ENCODE measurements around the gene CLIC4.
A peak's percentile ranks its signal among the peaks of the same experiment; 100 is the strongest.

Gene CLIC4

DNA sequence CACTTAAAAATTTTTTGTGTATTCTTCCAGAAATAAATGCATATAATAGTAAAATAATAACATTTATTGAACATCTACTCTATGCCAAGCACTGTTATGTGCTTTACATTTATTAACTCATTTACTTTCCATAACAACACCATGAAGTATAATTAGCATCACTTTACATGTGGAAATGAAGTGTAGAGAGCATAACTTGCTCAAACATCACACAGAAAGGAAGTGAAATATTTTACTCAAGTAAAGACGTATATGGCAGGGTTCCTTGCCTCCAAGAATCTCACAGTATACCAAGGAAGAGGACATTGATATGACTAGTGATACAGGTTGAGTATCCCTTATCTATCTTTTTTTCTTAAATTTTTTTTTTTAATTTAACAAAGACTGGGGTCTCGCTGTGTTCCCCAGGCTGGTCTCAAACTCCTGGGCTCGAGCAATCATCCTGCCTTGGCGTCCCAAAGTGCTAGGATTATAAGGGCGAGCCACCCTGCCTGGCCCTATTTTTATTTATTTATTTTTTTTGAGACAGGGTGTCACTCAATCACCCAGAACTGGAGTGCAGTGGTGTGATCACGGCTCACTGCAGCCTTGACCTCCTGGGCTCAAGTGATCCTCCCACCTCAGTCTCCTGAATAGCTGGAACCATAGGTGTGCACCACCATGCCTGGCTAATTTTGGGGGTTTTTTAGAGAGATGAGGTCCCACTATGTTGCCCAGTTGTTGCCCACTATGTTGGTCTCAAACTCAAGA lies 7.7 kb upstream of the CLIC4 start:
- no peaks in the 10 kb centered on the region for H3K9me3 ChIP-seq (replicated peaks; ENCODE audit: low read length)
- no peaks in the 10 kb centered on the region for H3K36me3 ChIP-seq (ENCODE audit: insufficient read depth, low read length)
- H3K27me3 ChIP-seq (ENCODE audit: control insufficient read depth, insufficient read depth, low read length) = no peaks in the 10 kb centered on the region
- no peak overlapping the region for H3K4me2 ChIP-seq (ENCODE audit: low read length)
- H3K4me1 ChIP-seq (ENCODE audit: control insufficient read depth, insufficient read depth, low read length) = peaks cover 24% of the 10 kb centered on the region
- H3K4me3 ChIP-seq (ENCODE audit: low read length) = no peak overlapping the region
- H3K9ac ChIP-seq (ENCODE audit: low read depth, low read length) = no peak overlapping the region

DNA sequence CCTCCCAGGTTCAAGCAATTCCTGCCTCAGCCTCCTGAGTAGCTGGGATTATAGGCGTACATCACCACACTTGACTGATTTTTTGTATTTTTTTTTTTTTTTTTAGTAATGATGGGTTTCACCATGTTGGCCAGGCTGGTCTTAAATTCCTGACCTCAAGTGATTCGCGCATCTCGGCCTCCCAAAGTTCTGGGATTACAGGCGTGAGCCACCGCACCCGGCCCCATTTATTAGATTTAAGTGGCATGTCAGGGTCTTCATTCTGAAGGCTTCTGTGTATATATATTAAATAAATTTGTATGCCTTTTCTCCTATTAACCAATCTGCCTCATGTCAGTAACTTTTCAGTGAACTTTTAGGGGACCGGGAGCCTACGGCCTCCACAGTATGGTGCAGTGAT lies 6.0 kb upstream of the CLIC4 start:
- H3K4me3 ChIP-seq (ENCODE audit: low read length) = no peak overlapping the region
- H3K4me1 ChIP-seq (ENCODE audit: control insufficient read depth, insufficient read depth, low read length) = peaks cover 41% of the 10 kb centered on the region
- H3K9ac ChIP-seq (ENCODE audit: low read depth, low read length) = no peak overlapping the region
- H3K9me3 ChIP-seq (replicated peaks; ENCODE audit: low read length) = no peaks in the 10 kb centered on the region
- no peak overlapping the region for H3K4me2 ChIP-seq (ENCODE audit: low read length)
- no peaks in the 10 kb centered on the region for H3K27me3 ChIP-seq (ENCODE audit: control insufficient read depth, insufficient read depth, low read length)
- no peaks in the 10 kb centered on the region for H3K36me3 ChIP-seq (ENCODE audit: insufficient read depth, low read length)

DNA sequence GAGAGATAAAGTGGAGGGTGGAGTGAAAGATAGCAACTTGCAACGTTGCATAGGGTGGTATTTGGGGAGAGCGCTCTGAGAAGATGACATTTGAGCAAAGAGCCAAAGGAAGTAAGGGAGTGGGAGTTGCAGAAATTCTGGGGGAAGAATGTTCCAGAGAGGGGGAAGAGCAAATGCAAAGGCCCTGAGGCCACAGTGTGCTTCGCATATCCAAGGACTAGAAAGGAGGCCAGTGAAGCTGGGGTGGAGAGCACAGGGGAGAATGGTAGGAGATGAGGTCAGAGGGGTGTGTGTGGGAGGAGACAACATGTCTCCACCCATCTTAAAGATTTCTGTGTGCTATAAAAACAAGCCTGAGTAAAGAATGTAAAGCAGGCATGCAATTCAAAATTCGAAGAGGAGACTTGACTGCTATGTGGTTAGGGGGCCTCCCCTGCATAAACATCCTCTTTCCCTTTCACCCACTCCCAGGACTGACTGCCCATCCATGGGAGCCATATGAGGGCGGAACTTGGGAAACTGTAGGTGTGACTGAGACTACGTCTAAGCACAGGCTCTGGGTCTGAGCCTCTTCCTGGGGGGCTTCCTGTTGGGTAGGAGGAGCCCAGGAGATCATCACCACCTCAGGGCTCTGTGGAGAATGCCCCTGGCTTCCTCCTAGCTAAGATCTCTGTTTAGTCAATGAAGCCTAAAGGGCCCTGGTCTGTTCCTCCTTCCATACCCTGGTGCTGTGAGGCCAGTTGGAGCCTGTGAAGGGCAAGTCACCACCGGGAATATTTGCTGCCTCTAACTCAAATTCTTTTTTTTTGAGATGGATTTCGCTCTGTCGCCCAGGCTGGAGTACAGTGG lies 2.9 kb upstream of the CLIC4 start:
- Histone ChIP-seq H3K9ac (ENCODE audit: low read depth, low read length) (peak overlapping the region; percentile 23), H3K9me3 (replicated peaks; ENCODE audit: low read length) (no peaks in the 10 kb centered on the region), H3K27me3 (ENCODE audit: control insufficient read depth, insufficient read depth, low read length) (no peaks in the 10 kb centered on the region), H3K4me3 (ENCODE audit: low read length) (no peak overlapping the region), H3K36me3 (ENCODE audit: insufficient read depth, low read length) (no peaks in the 10 kb centered on the region), H3K4me2 (ENCODE audit: low read length) (peak overlapping the region; percentile 13), H3K4me1 (ENCODE audit: control insufficient read depth, insufficient read depth, low read length) (peaks cover 24% of the 10 kb centered on the region)

DNA sequence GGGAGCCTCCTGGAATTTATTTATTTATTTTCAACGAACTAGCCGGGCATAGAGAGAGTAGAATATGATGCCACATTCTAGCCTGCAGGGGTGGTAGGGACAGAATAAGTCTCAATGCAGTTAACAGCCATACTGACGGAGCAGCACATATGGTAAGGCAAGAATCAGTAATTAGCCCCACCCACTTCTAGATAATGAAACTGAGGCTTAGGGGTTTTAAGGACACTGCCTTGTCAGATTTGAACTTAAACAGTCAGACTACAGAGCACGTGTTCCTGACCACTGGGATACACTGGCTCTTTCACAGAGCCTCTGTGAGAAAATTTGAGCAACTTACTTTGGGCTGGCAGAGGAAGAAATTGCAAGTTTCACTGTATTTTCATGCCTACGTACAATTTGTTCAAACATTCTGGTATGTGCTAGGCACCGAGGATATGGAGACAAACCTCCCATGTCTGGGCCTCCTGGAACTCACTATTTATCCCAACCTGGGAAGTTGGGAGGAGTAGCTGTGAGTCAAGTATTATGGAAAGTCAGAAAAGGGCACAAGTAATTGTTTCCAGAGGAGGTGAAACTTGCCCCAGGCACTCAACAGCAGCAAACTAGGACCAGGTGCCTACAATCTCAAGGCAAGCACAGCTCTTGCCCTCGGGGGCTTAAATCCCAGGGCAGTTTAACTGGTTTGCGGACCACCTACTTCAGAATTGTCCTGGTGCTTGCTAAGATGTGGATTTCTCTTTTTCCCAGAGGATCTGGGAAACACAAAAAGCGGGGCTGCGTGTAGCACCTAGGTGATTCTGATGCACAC lies 1.6 kb upstream of the CLIC4 start:
- Histone ChIP-seq H3K27me3 (ENCODE audit: control insufficient read depth, insufficient read depth, low read length) (no peaks in the 10 kb centered on the region), H3K36me3 (ENCODE audit: insufficient read depth, low read length) (peaks cover 5% of the 10 kb centered on the region), H3K9me3 (replicated peaks; ENCODE audit: low read length) (no peaks in the 10 kb centered on the region), H3K9ac (ENCODE audit: low read depth, low read length) (peak overlapping the region; percentile 31), H3K4me1 (ENCODE audit: control insufficient read depth, insufficient read depth, low read length) (peaks cover 31% of the 10 kb centered on the region), H3K4me2 (ENCODE audit: low read length) (peak overlapping the region; percentile 56), H3K4me3 (ENCODE audit: low read length) (no peak overlapping the region)

DNA sequence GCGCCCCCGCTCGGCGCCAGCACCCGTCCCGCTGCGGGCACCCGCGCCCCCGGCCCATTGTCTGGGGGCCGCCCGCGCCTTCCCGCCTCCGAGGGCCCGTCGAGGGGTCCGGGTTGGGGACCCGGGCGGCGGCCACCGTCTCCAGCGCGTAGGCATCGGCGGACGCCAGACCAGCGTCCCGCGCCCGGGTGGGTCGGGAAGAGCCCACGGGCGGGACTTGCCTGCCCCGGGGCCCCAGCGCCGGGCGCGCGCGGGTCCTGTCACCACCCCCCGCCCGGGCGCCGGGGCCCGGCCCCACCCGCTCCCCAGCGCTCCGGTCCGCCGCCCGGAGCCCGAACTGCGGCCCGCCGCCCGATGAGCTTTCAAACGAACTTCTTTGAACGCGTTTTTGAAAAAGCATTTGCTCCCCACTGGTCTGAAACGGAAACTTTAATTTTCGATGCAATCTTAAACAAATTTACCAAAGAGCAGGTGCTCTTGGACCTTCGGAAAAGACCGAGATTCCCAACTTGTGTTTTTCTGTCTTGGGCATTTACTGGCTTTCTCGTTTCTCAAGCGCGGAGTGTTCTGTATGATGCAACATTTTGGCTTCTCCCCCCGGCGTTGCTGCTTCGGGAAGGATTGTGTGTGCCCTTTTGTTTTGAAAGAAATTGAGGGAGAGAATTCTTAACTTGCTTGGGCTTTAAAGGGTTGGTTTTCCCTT lies 615 bp downstream of the CLIC4 start:
- no peaks in the 10 kb centered on the region for H3K9me3 ChIP-seq (replicated peaks; ENCODE audit: low read length)
- H3K4me3 ChIP-seq (ENCODE audit: low read length) = peak overlapping the region; percentile 96
- H3K9ac ChIP-seq (ENCODE audit: low read depth, low read length) = peak overlapping the region; percentile 93
- H3K27me3 ChIP-seq (ENCODE audit: control insufficient read depth, insufficient read depth, low read length) = no peaks in the 10 kb centered on the region
- H3K4me2 ChIP-seq (ENCODE audit: low read length) = peak overlapping the region; percentile 80
- H3K36me3 ChIP-seq (ENCODE audit: insufficient read depth, low read length) = peaks cover 10% of the 10 kb centered on the region
- H3K4me1 ChIP-seq (ENCODE audit: control insufficient read depth, insufficient read depth, low read length) = peaks cover 39% of the 10 kb centered on the region

DNA sequence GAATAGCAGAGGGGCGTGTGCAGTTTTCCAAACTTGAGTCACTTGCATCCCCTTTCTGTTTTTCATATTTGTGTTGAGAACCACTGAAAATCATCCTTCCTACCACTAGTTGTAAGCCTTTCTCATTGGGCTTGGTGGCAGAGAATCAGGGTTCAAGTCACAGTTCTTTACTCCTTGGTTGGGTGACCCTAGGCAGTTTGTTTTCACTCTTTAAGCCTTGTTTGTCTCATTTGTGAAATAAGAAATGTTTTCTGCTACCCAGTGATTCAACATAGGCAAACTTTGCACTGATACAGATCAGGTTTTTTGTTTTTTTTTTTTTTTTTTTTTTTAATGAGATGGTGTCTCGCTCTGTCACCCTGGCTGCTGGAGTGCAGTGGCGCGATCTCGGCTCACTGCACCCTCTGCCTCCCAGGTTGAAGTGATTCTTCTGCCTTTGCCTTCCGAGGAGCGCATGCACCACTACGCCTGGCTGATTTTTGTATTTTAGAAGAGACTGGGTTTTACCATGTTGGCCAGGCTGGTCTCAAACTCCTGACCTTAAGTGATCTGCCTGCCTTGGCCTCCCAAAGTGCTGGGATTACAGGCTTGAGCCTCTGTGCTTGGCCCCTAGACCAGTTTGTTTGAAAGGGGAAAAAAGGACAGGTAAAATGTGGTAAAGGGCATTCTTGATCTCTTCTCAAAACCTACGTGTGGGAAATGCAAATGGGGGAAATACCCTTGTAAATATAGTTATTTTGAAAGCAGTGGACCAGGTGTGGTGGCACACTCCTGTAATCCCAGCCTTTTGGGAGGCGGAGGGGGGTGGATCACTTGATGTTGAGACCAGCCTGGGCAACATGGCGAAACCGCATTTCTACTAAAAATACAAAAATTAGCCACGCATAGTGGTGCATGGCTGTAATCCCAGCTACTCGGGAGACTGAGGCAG lies 3.2 kb downstream of the CLIC4 start:
- Histone ChIP-seq H3K4me3 (ENCODE audit: low read length) (peak overlapping the region; percentile 96), H3K4me2 (ENCODE audit: low read length) (peak overlapping the region; percentile 80), H3K27me3 (ENCODE audit: control insufficient read depth, insufficient read depth, low read length) (no peaks in the 10 kb centered on the region), H3K9ac (ENCODE audit: low read depth, low read length) (peak overlapping the region; percentile 93), H3K4me1 (ENCODE audit: control insufficient read depth, insufficient read depth, low read length) (peaks cover 43% of the 10 kb centered on the region), H3K36me3 (ENCODE audit: insufficient read depth, low read length) (peaks cover 24% of the 10 kb centered on the region), H3K9me3 (replicated peaks; ENCODE audit: low read length) (no peaks in the 10 kb centered on the region)

DNA sequence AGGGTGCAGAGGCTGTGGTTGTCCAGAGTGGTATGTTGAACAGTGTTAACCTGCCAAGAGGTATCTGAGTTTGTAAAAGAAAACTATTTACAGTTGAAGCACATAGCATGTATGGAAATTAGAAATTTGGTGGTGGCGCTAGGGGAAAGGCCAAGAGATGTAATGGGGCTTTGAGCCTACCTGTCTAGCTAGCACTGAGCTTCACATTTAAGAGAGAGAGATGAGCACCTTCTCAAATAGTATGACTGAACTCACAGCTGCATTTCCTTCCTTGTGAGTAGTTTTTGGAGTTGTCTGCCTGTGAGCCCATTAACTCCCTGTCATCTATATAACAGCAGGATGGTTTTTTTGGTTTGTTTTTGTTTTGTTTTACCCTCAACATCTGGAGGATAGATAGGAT lies 4.0 kb downstream of the CLIC4 start:
- Histone ChIP-seq H3K9ac (ENCODE audit: low read depth, low read length) (no peak overlapping the region), H3K27me3 (ENCODE audit: control insufficient read depth, insufficient read depth, low read length) (no peaks in the 10 kb centered on the region), H3K4me3 (ENCODE audit: low read length) (peak overlapping the region; percentile 28), H3K9me3 (replicated peaks; ENCODE audit: low read length) (no peaks in the 10 kb centered on the region), H3K4me2 (ENCODE audit: low read length) (peak overlapping the region; percentile 80), H3K4me1 (ENCODE audit: control insufficient read depth, insufficient read depth, low read length) (peaks cover 44% of the 10 kb centered on the region), H3K36me3 (ENCODE audit: insufficient read depth, low read length) (peaks cover 30% of the 10 kb centered on the region)

DNA sequence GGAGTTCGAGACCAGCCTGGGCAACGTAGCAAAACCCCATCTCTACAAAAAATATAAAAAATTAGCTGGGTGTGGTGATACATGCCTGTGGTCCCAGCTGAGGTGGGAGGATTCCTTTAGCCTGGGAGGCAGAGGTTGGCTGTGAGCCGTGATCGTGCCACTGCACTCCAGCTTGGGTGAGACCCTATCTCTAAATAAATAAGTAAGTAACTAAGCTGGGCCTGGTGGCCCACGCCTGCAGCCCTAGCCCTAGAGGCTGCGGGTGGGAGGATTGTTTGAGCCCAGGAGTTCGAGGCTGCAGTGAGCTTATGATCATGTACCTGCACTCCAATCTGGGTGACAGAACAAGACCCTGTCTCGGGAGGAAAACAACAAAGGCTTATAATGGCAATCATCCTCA lies 4.6 kb downstream of the CLIC4 start:
- Histone ChIP-seq H3K9me3 (replicated peaks; ENCODE audit: low read length) (no peaks in the 10 kb centered on the region), H3K4me3 (ENCODE audit: low read length) (no peak overlapping the region), H3K36me3 (ENCODE audit: insufficient read depth, low read length) (peaks cover 30% of the 10 kb centered on the region), H3K4me1 (ENCODE audit: control insufficient read depth, insufficient read depth, low read length) (peaks cover 47% of the 10 kb centered on the region), H3K27me3 (ENCODE audit: control insufficient read depth, insufficient read depth, low read length) (no peaks in the 10 kb centered on the region), H3K4me2 (ENCODE audit: low read length) (peak overlapping the region; percentile 80), H3K9ac (ENCODE audit: low read depth, low read length) (no peak overlapping the region)

DNA sequence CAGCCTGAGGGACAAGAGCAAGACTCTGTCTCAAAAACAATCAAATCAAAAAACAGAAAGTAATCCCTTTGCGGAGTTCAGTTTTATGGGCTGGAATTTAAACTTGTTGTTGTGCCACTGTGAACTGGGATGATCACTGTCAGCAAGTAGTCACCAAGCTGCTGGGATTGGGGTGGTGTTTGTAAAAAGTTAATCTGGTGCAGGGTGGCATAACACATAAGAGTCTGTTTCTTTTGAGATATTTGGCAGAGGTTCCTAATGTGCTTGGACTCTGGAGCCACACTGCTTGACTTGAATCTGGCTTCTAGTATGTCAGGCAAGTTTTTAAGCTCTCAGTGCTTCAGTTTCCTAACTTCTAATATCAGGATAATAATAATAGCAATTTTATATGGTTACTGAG lies 6.6 kb downstream of the CLIC4 start:
- Histone ChIP-seq H3K27me3 (ENCODE audit: control insufficient read depth, insufficient read depth, low read length) (no peaks in the 10 kb centered on the region), H3K4me3 (ENCODE audit: low read length) (peak overlapping the region; percentile 39), H3K4me1 (ENCODE audit: control insufficient read depth, insufficient read depth, low read length) (peaks cover 47% of the 10 kb centered on the region), H3K9me3 (replicated peaks; ENCODE audit: low read length) (no peaks in the 10 kb centered on the region), H3K9ac (ENCODE audit: low read depth, low read length) (peak overlapping the region; percentile 39), H3K36me3 (ENCODE audit: insufficient read depth, low read length) (peaks cover 30% of the 10 kb centered on the region), H3K4me2 (ENCODE audit: low read length) (peak overlapping the region; percentile 70)

DNA sequence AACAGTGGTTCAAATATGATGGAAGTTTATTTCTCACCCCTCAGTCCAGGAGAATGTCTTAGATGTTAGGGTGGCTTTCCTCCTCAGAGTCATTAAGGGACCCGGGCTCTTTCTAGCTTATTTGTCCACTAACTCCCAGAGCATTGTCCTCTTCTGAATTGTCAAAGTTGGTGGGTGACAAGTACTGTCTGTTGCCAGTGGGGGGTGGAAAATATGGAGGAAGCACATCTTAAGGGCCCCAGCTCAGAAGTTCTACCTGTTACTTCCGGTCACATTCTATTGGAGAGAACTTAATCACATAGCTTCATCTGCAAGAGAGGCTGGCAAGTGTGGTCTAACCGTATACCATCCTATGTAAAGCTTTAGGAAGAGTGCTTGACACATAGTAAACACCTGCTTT lies 7.1 kb downstream of the CLIC4 start:
- no peaks in the 10 kb centered on the region for H3K9me3 ChIP-seq (replicated peaks; ENCODE audit: low read length)
- H3K4me1 ChIP-seq (ENCODE audit: control insufficient read depth, insufficient read depth, low read length) = peaks cover 47% of the 10 kb centered on the region
- peak overlapping the region; percentile 39 for H3K9ac ChIP-seq (ENCODE audit: low read depth, low read length)
- peak overlapping the region; percentile 39 for H3K4me3 ChIP-seq (ENCODE audit: low read length)
- H3K4me2 ChIP-seq (ENCODE audit: low read length) = peak overlapping the region; percentile 70
- H3K27me3 ChIP-seq (ENCODE audit: control insufficient read depth, insufficient read depth, low read length) = no peaks in the 10 kb centered on the region
- peaks cover 30% of the 10 kb centered on the region for H3K36me3 ChIP-seq (ENCODE audit: insufficient read depth, low read length)
